NOMO-1 treated with DMSO at 0.1 percent for 48 hours (cell line): ENCODE results near the gene NTN5.

Source experiments
- DNase-seq: peaks from one replicate; lab custom pipeline; 2025; ENCODE audit not compliant: unreplicated experiment; lab: John Stamatoyannopoulos, UW

The NTN5 gene

GRCh38 chr19:48615231-48616040 lies 57.4 kb downstream of the NTN5 start:
- no peak for DNase-seq

- DNase-seq, result no peak
Observed at GRCh38 chr19:48614436-48615230, 58.2 kb downstream of the NTN5 start, which contains the start of gene FAM83E. Gene FAM83E, minus strand, starts transcription at chr19:48615076. Its CDS starts 1,704 bp downstream, at chr19:48613372.

- no peak for DNase-seq
Observed at GRCh38 chr19:48613852-48614435, 58.9 kb downstream of the NTN5 start.

GRCh38 chr19:48613024-48613851 lies 59.6 kb downstream of the NTN5 start:
- DNase-seq, result no peak

GRCh38 chr19:48611872-48612271 lies 60.9 kb downstream of the NTN5 start:
- DNase-seq, result no peak
